ENCODE data around the gene NLGN4X.

The NLGN4X gene

GRCh38 chrX:6095469-6095868, 133.2 kb downstream of the NLGN4X start:
- TF ChIP-seq ZNF274 (IDR thresholded peaks at IDR 0.05; ENCODE audit: low read depth, low read length), result no peak
- H3K4me3 ChIP-seq (ENCODE audit: low read length), result no peak overlapping the region

DNA sequence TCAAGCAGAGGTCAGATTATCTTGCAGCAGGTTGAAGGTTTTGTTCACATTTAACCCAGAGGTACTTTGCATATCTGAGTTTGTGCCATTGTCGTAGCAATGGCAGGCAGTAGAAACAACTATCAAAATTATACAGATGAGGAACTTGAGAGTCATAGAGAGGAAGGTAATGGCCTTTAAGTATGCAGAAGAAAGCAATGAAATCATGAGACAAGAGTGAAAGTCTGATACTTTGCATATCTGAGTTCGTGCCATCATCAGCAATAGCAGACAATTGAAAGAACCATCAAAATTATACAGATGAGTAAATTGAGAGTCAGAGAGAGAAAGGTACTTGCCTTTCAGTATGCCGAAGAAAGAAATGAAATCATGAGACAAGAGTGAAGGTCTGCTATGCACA, 154.1 kb downstream of the NLGN4X start:
- H3K4me3 ChIP-seq (ENCODE audit: low read length), result no peak overlapping the region
- TF ChIP-seq ZNF274 (IDR thresholded peaks at IDR 0.05; ENCODE audit: low read depth, low read length), result no peak

GRCh38 chrX:6071731-6072130, 156.9 kb downstream of the NLGN4X start:
- TF ChIP-seq ZNF274 (IDR thresholded peaks at IDR 0.05; ENCODE audit: low read depth, low read length), result no peak
- H3K4me3 ChIP-seq (ENCODE audit: low read length), result no peak overlapping the region

- TF ChIP-seq ZNF274 (IDR thresholded peaks at IDR 0.05; ENCODE audit: low read depth, low read length), result no peak
- no peak overlapping the region for H3K4me3 ChIP-seq (ENCODE audit: low read length)
Observed at GRCh38 chrX:6067600-6067999, 161.1 kb downstream of the NLGN4X start.

DNA sequence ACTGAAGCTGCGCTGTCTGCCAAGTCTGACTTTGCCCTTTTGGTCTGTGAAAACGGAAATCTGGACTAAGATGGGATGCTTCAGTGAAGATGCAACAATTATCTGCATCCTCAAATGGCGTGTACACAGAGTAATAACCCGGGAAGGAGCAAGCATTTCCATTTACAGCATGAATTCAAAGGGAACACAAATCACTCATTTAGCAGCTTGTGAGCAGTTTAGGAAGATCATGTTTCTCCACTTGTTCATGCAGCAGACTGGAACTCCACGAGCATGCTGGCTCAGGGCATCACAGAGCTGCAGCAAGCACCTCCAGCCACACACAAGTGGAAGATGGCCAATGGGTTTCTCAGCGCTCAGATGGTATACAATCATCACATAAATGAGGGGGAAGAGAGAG, 175.5 kb downstream of the NLGN4X start:
- TF ChIP-seq ZNF274 (IDR thresholded peaks at IDR 0.05; ENCODE audit: low read depth, low read length), result no peak
- H3K4me3 ChIP-seq (ENCODE audit: low read length), result no peak overlapping the region

- TF ChIP-seq ZNF274 (IDR thresholded peaks at IDR 0.05; ENCODE audit: low read depth, low read length), result no peak
- H3K4me3 ChIP-seq (ENCODE audit: low read length), result no peak overlapping the region
Observed at GRCh38 chrX:6052111-6052745, 176.4 kb downstream of the NLGN4X start.

GRCh38 chrX:6049132-6049531, 179.5 kb downstream of the NLGN4X start:
- no peak for TF ChIP-seq ZNF274 (IDR thresholded peaks at IDR 0.05; ENCODE audit: low read depth, low read length)
- H3K4me3 ChIP-seq (ENCODE audit: low read length), result no peak overlapping the region

- no peak overlapping the region for H3K4me3 ChIP-seq (ENCODE audit: low read length)
- no peak for TF ChIP-seq ZNF274 (IDR thresholded peaks at IDR 0.05; ENCODE audit: low read depth, low read length)
Observed at GRCh38 chrX:6041630-6042029, 187.0 kb downstream of the NLGN4X start.

- no peak overlapping the region for H3K4me3 ChIP-seq (ENCODE audit: low read length)
- no peak for TF ChIP-seq ZNF274 (IDR thresholded peaks at IDR 0.05; ENCODE audit: low read depth, low read length)
Observed at GRCh38 chrX:6029014-6029413, 199.7 kb downstream of the NLGN4X start.

GRCh38 chrX:6026980-6027379, 201.7 kb downstream of the NLGN4X start:
- no peak for TF ChIP-seq ZNF274 (IDR thresholded peaks at IDR 0.05; ENCODE audit: low read depth, low read length)
- H3K4me3 ChIP-seq (ENCODE audit: low read length), result no peak overlapping the region

DNA sequence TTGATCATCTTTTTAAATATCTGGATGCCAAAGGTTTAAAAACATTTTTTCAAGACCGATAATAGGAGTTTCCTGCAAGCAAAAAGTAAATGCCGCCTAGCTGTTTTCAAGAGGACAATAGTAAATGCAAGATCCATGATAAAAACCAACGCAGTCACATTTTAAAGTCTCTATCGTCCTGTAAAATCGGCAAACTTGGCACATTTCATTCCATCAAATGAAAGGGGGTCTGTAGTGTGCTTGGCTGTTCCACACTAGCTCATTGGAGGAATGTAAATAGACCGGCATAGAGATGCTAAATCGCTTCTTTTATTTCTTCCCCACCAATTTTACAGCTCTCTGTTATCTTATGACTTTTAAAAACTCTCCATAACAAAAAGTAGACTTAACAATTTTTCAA, 202.2 kb downstream of the NLGN4X start:
- TF ChIP-seq ZNF274 (IDR thresholded peaks at IDR 0.05; ENCODE audit: low read depth, low read length), result no peak
- H3K4me3 ChIP-seq (ENCODE audit: low read length), result no peak overlapping the region

DNA sequence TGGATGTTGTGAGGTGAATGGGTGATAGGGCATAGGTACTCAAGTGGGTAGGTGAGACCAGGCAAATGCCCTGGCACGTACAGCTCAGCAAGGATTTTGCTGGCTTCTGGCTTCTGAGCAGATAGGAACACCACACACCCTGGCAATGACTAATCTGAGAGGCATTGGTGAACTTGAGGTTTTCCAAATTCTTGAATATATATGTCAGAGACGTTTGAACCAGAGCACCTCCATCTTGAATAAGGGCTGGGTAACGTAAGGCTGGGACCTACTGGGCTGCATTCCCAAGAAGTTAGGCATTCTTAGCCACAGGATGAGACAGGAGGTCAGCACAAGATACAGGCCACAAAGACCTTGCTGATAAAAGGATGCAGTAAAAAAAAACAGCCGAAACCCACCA, 204.5 kb downstream of the NLGN4X start:
- H3K4me3 ChIP-seq (ENCODE audit: low read length), result no peak overlapping the region
- no peak for TF ChIP-seq ZNF274 (IDR thresholded peaks at IDR 0.05; ENCODE audit: low read depth, low read length)

DNA sequence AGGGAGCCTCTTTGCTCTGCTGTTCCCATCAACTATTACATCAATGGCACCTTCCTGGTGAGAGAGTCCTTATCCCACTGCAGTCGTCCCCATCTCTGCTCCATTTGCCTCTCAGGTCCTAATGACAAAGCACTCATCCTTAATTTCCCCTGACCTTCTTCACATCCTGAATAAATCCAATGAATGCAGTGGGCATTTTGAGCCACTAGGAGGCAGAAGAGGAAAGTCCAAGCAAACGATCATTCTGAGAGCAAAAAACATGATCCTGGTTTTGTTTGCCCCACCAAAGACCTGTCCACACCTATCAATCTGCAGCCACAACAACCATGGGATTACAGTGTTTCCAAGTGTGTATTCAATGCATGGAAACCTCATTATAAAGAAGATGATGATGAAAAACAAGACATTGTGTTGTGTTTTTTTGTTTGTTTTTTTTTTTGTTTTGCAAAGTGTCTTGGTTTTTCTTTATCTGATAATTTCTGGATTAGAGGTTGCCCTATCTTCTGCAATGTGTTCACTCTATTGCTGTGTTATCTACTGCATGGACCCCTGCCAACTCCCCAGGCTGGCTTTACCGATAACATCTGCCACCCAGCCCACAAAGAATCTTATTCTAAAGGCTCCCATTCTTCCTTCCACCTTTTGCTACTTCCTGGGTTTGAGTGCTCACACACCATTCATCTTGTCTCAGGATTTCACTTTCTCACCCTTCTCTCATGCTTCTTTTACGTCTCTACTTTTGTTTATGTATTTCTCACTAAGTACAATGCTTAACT, 207.2 kb downstream of the NLGN4X start:
- TF ChIP-seq ZNF274 (IDR thresholded peaks at IDR 0.05; ENCODE audit: low read depth, low read length), result no peak
- H3K4me3 ChIP-seq (ENCODE audit: low read length), result no peak overlapping the region

DNA sequence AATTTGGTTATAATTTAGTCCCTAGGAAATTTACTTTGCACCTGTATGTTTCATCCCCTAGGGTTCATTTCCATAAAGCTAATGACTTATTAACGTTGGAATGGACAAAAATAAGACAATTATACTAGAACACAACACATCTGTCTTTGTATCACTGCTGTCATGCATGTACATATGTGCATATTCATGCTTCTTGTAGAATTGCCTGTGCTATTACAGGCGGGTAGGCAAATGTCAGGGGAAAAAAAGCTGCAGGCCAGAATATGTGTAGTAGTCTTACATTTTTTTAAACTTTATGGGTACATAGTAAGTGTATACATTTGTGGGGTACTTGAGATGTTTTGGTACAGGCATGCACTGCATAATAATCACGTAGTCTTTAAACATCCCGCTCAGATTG, 209.6 kb downstream of the NLGN4X start:
- no peak for TF ChIP-seq ZNF274 (IDR thresholded peaks at IDR 0.05; ENCODE audit: low read depth, low read length)
- H3K4me3 ChIP-seq (ENCODE audit: low read length), result no peak overlapping the region

DNA sequence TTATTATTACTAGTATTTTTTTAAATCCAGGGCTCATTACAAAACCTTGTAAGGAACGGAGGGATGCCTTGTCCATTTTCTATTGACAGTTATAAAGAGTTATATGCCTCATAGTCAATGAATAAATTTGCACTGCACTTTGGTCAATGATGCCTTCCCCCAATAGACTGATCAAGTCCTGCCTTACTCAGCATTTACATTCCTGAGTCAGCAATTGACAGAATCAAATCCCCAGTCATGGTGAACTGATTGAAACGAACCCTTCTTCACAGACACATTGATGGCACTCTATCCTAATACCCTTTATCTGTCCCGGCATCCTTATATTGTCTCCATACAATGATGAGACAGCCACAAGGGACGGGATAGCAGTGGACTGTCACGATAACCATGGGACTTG, 213.2 kb downstream of the NLGN4X start:
- H3K4me3 ChIP-seq (ENCODE audit: low read length), result no peak overlapping the region
- no peak for TF ChIP-seq ZNF274 (IDR thresholded peaks at IDR 0.05; ENCODE audit: low read depth, low read length)
